ENCODE measurements around the gene ATP5MC3. TPM values are rescaled to one million over a fixed set of nuclear protein-coding genes. Genes with fewer than 3 reads are reported as not detected.

The ATP5MC3 gene
- total and polyA plus RNA-seq, 4 experiments from 2014 or later: 77.0 to 401 (median 198) TPM

DNA sequence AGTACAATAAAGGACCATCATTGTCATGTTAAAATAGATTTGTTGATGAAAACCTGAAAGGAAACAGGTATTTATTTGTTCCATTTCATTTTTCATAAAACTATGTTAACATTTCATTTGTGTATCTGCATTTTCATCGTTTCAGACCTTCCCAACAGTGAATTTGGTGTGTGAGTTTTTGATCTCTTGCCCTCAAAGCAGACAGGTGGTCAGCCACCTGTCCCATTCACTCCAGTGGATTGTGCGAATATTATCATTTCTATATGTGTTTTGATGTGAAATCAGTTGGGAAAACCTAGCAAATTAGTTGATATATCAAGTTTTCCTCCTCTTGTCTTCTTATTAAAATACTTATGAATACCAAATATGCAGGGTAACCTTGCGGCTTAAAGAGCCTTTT is 25.4 kb upstream of the ATP5MC3 start:
- H3K27me3 ChIP-seq (ENCODE audit: insufficient read depth, low read length): no peaks in the 10 kb centered on the region
- H3K27ac Mint-ChIP-seq: no peak overlapping the region
- peaks cover 0 to 4% (median 3%) of the 10 kb centered on the region in 4 donors for H3K4me1 Mint-ChIP-seq

GRCh38 chr2:175205523-175205922 is 24.0 kb upstream of the ATP5MC3 start:
- H3K36me3 Mint-ChIP-seq: no peaks in the 10 kb centered on the region
- intact Hi-C loops (cut with micrococcal nuclease): no loop called here

More for the DNA sequence above, 25.4 kb upstream of the ATP5MC3 start:
- Histone ChIP-seq H3K27ac (ENCODE audit: low read depth, low read length) (no peak overlapping the region), H3K9me3 (ENCODE audit: control insufficient read depth in 1 of 2, low read length in 2 of 2) (no peaks in the 10 kb centered on the region), H3K4me3 (ENCODE audit: low read length in 2 of 2) (no peak overlapping the region), H3K4me1 (ENCODE audit: insufficient read depth, low read length) (no peaks in the 10 kb centered on the region), H3K36me3 (ENCODE audit: insufficient read depth, low read length) (no peaks in the 10 kb centered on the region)
- intact Hi-C loops (cut with micrococcal nuclease): no loop called here
- ChIA-PET POLR2A (ENCODE audit: partially characterized antibody) (no interaction called here), CTCF (ENCODE audit: partially characterized antibody) (interaction anchor here (0.5 kb wide), 1 partner anchor 79 kb away, joined by 3 read pairs; no protein-coding TSS in a partner anchor)
- no peak for DNase-seq
- no peak overlapping the region for H3K4me3 Mint-ChIP-seq
- H3K27me3 Mint-ChIP-seq: peaks cover 1 to 8% of the 10 kb centered on the region in 2 donors
- no peaks in the 10 kb centered on the region for H3K9me3 Mint-ChIP-seq
- H3K36me3 Mint-ChIP-seq: no peaks in the 10 kb centered on the region

DNA sequence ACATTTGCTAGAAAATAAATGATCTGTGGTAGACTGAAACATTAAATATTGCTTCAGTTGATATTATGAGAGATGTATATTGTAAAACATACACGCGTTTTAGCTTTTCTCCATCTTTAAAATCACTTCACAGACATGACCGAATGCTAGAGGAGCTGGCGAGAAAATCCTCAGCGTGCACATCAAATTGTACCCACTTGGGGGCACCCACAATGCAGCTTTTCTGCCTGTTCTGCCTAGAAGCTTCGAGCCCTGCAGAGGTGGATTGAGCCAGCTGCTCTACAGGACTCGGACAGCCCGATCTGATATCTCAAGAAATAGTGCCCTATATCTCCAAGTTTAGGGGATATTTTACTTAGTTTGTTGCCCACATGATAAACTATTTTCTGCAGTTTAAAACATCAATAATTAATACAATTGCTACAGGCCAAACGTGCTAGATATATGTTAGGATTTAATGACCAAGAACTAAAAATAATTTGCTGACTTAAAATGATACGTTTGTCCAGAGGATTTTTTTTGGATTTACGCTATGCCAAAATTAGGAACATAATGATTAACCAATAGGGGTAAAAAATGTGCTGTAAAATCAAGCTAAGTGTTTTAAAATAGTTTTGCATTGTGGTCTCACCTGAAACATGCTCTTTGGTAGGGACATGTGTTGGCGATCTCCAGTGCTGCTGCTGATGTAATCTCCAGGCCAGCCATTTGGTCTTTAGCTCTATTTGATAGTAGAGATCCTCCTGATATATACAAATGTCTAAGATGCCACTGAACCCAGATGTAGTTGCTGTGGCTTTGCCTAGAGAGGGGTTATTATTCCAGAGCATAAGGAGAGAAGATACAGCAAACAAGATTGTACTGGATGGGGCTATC is 22.3 kb upstream of the ATP5MC3 start:
- no peaks in the 10 kb centered on the region for H3K27me3 ChIP-seq (ENCODE audit: insufficient read depth, low read length)
- H3K4me3 ChIP-seq (ENCODE audit: low read length in 2 of 2): no peak overlapping the region
- peak; percentile 16 to 38 (median 22) for DNase-seq
- intact Hi-C loops (cut with micrococcal nuclease): no loop called here
- no peaks in the 10 kb centered on the region for H3K36me3 ChIP-seq (ENCODE audit: insufficient read depth, low read length)
- no peaks in the 10 kb centered on the region for H3K4me1 ChIP-seq (ENCODE audit: insufficient read depth, low read length)
- no peak overlapping the region for H3K27ac Mint-ChIP-seq
- H3K4me3 Mint-ChIP-seq: no peak overlapping the region
- no peaks in the 10 kb centered on the region for H3K36me3 Mint-ChIP-seq
- ChIA-PET CTCF (ENCODE audit: partially characterized antibody) (interaction anchor here (0.7 to 2.8 kb wide), 7 partner anchors 11 to 894 kb away, joined by 3 to 9 read pairs (median 4); no protein-coding TSS in a partner anchor), POLR2A (ENCODE audit: partially characterized antibody) (no interaction called here)
- H3K9me3 ChIP-seq (ENCODE audit: control insufficient read depth in 1 of 2, low read length in 2 of 2): no peaks in the 10 kb centered on the region
- peaks cover 8 to 14% of the 10 kb centered on the region in 2 donors for H3K27me3 Mint-ChIP-seq
- peaks cover 0 to 4% (median 3%) of the 10 kb centered on the region in 4 donors for H3K4me1 Mint-ChIP-seq
- H3K9me3 Mint-ChIP-seq: peaks cover 0 to 6% (median 0%) of the 10 kb centered on the region in 8 donors
- no peak overlapping the region for H3K27ac ChIP-seq (ENCODE audit: low read depth, low read length)

More at GRCh38 chr2:175205523-175205922, 24.0 kb upstream of the ATP5MC3 start:
- no peaks in the 10 kb centered on the region for H3K9me3 ChIP-seq (ENCODE audit: control insufficient read depth in 1 of 2, low read length in 2 of 2)
- Mint-ChIP-seq H3K9me3 (no peaks in the 10 kb centered on the region), H3K27me3 (peaks cover 7 to 14% of the 10 kb centered on the region in 2 donors), H3K4me3 (no peak overlapping the region), H3K27ac (no peak overlapping the region), H3K4me1 (peaks cover 0 to 4% (median 3%) of the 10 kb centered on the region in 4 donors)
- H3K4me3 ChIP-seq (ENCODE audit: low read length in 2 of 2): no peak overlapping the region
- ChIA-PET CTCF (ENCODE audit: partially characterized antibody) (interaction anchor here (0.7 to 2.8 kb wide), 2 partner anchors 28 to 47 kb away, joined by 4 to 9 read pairs; no protein-coding TSS in a partner anchor), POLR2A (ENCODE audit: partially characterized antibody) (no interaction called here)
- no peaks in the 10 kb centered on the region for H3K27me3 ChIP-seq (ENCODE audit: insufficient read depth, low read length)
- DNase-seq: no peak
- no peak overlapping the region for H3K27ac ChIP-seq (ENCODE audit: low read depth, low read length)
- H3K36me3 ChIP-seq (ENCODE audit: insufficient read depth, low read length): no peaks in the 10 kb centered on the region
- no peaks in the 10 kb centered on the region for H3K4me1 ChIP-seq (ENCODE audit: insufficient read depth, low read length)

DNA sequence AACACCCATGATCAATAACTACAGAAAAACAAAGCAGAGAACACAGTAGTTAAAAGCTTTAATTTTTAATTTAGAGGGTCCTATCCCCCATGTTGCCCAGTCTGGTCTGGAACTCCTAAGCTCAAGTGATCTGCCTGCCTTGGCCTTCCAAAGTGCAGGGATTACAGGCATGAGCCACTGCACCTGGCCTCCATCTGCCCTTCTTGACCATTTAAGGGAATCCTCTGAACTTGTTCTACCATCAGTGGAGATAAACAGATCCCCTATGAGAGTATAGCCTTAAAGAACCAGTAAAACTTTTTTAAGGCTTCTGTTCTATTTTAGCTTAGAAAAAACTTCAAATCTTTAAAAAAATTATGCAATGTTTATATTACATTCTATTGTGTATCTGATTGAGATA is 13.5 kb upstream of the ATP5MC3 start:
- Histone ChIP-seq H3K27me3 (ENCODE audit: insufficient read depth, low read length) (no peaks in the 10 kb centered on the region), H3K27ac (ENCODE audit: low read depth, low read length) (no peak overlapping the region), H3K4me3 (ENCODE audit: low read length in 2 of 2) (no peak overlapping the region), H3K9me3 (ENCODE audit: control insufficient read depth in 1 of 2, low read length in 2 of 2) (no peaks in the 10 kb centered on the region), H3K4me1 (ENCODE audit: insufficient read depth, low read length) (no peaks in the 10 kb centered on the region), H3K36me3 (ENCODE audit: insufficient read depth, low read length) (no peaks in the 10 kb centered on the region)
- POLR2A ChIA-PET (ENCODE audit: partially characterized antibody): no interaction called here
- DNase-seq: no peak
- CTCF ChIA-PET (ENCODE audit: partially characterized antibody): interaction anchor here (0.6 to 1.2 kb wide), 2 partner anchors 56 to 1257 kb away, joined by 4 read pairs; no protein-coding TSS in a partner anchor
- H3K36me3 Mint-ChIP-seq: no peaks in the 10 kb centered on the region
- no peak overlapping the region for H3K4me3 Mint-ChIP-seq
- H3K9me3 Mint-ChIP-seq: peaks cover 2 to 14% (median 4%) of the 10 kb centered on the region in 8 donors
- H3K4me1 Mint-ChIP-seq: peaks cover 0 to 4% (median 3%) of the 10 kb centered on the region in 4 donors
- peaks cover 17 to 20% of the 10 kb centered on the region in 2 donors for H3K27me3 Mint-ChIP-seq
- H3K27ac Mint-ChIP-seq: no peak overlapping the region
- intact Hi-C loops (cut with micrococcal nuclease): no loop called here

DNA sequence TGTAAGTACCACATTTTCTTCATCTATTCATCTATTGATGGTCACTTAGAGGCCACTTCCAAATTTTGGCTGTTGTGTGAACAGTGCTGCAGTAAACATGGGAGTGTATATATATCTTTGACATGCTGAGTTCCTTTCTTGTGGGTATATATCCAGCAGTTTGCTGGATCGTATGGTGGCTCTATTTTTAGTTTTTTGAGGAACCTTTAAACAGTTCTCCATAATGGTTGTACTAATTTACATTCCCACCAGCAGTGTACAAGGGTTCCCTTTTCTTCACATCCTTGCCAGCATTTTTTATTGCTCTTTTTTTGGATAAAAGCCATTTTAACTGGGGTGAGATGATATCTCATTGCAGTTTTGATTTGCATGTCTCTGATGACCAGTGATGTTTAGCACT is 7.3 kb upstream of the ATP5MC3 start:
- ChIA-PET POLR2A (ENCODE audit: partially characterized antibody) (no interaction called here), CTCF (ENCODE audit: partially characterized antibody) (no interaction called here)
- Mint-ChIP-seq H3K27me3 (peaks cover 12 to 16% of the 10 kb centered on the region in 2 donors), H3K9me3 (peaks cover 0 to 8% (median 3%) of the 10 kb centered on the region in 8 donors), H3K4me1 (peaks cover 0 to 4% (median 3%) of the 10 kb centered on the region in 4 donors), H3K27ac (no peak overlapping the region), H3K36me3 (no peaks in the 10 kb centered on the region), H3K4me3 (no peak overlapping the region)
- H3K4me3 ChIP-seq (ENCODE audit: low read length in 2 of 2): no peak overlapping the region
- H3K27me3 ChIP-seq (ENCODE audit: insufficient read depth, low read length): no peaks in the 10 kb centered on the region
- no peaks in the 10 kb centered on the region for H3K4me1 ChIP-seq (ENCODE audit: insufficient read depth, low read length)
- no peaks in the 10 kb centered on the region for H3K36me3 ChIP-seq (ENCODE audit: insufficient read depth, low read length)
- intact Hi-C loops (cut with micrococcal nuclease): loop anchor here (10.0 kb wide), 1 partner anchor 154 kb away; no protein-coding TSS in a partner anchor
- no peaks in the 10 kb centered on the region for H3K9me3 ChIP-seq (ENCODE audit: control insufficient read depth in 1 of 2, low read length in 2 of 2)
- no peak for DNase-seq
- no peak overlapping the region for H3K27ac ChIP-seq (ENCODE audit: low read depth, low read length)

DNA sequence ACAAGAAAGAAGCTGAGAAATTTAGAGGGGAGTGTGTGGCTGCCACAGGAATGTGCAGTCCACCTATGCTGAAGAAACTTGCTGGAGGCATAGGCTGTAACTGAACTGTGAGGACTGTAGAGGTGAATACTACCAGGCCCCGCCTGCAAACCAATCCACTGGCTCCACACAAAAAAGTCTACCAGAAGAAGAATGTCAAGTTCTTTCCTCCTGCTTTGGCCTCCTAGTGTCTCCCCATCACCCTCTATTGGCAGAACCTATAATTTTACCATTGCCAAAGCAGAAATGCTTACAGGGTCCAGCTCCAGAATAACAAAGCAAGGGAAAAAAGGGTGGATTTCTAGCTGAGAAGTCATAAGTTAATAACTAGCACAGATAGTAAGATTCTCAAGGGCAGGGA is 5.9 kb upstream of the ATP5MC3 start:
- H3K4me1 Mint-ChIP-seq: peaks cover 0 to under 1% (median 0%) of the 10 kb centered on the region in 4 donors
- no peak overlapping the region for H3K4me3 ChIP-seq (ENCODE audit: low read length in 2 of 2)

GRCh38 chr2:175183674-175184073 is 2.2 kb upstream of the ATP5MC3 start:
- Histone ChIP-seq H3K4me1 (ENCODE audit: insufficient read depth, low read length) (peaks cover 21% of the 10 kb centered on the region), H3K27me3 (ENCODE audit: insufficient read depth, low read length) (no peaks in the 10 kb centered on the region), H3K4me3 (ENCODE audit: low read length in 2 of 2) (no peak overlapping the region), H3K27ac (ENCODE audit: low read depth, low read length) (no peak overlapping the region), H3K9me3 (ENCODE audit: control insufficient read depth in 1 of 2, low read length in 2 of 2) (no peaks in the 10 kb centered on the region), H3K36me3 (ENCODE audit: insufficient read depth, low read length) (peaks cover 13% of the 10 kb centered on the region)
- POLR2A ChIA-PET (ENCODE audit: partially characterized antibody): no interaction called here
- Mint-ChIP-seq H3K36me3 (peaks cover 14 to 15% of the 10 kb centered on the region in 2 donors), H3K9me3 (peaks cover 0 to 6% (median 0%) of the 10 kb centered on the region in 8 donors), H3K4me1 (peaks cover 11 to 20% (median 16%) of the 10 kb centered on the region in 4 donors), H3K4me3 (no peak overlapping the region), H3K27me3 (peaks cover 0 to 5% of the 10 kb centered on the region in 2 donors), H3K27ac (no peak overlapping the region)
- CTCF ChIA-PET (ENCODE audit: partially characterized antibody): no interaction called here
- intact Hi-C loops (cut with micrococcal nuclease): loop anchor here (10.0 kb wide), 1 partner anchor 149 kb away; no protein-coding TSS in a partner anchor
- no peak for DNase-seq

More for the DNA sequence above, 5.9 kb upstream of the ATP5MC3 start:
- DNase-seq: peak in 4 of 5 donors; percentile 15 to 38 (median 18)
- no peaks in the 10 kb centered on the region for H3K9me3 ChIP-seq (ENCODE audit: control insufficient read depth in 1 of 2, low read length in 2 of 2)
- Mint-ChIP-seq H3K9me3 (peaks cover 0 to 6% (median 3%) of the 10 kb centered on the region in 8 donors), H3K27ac (no peak overlapping the region), H3K4me3 (no peak overlapping the region), H3K36me3 (no peaks in the 10 kb centered on the region), H3K27me3 (peaks cover 8 to 15% of the 10 kb centered on the region in 2 donors)
- ChIA-PET CTCF (ENCODE audit: partially characterized antibody) (interaction anchor here (0.6 to 1.4 kb wide), 2 partner anchors 60 to 77 kb away, joined by 3 to 4 read pairs; no protein-coding TSS in a partner anchor), POLR2A (ENCODE audit: partially characterized antibody) (no interaction called here)
- no peaks in the 10 kb centered on the region for H3K4me1 ChIP-seq (ENCODE audit: insufficient read depth, low read length)
- intact Hi-C loops (cut with micrococcal nuclease): loop anchor here (10.0 kb wide), 1 partner anchor 153 kb away; no protein-coding TSS in a partner anchor
- no peak overlapping the region for H3K27ac ChIP-seq (ENCODE audit: low read depth, low read length)
- H3K36me3 ChIP-seq (ENCODE audit: insufficient read depth, low read length): no peaks in the 10 kb centered on the region
- H3K27me3 ChIP-seq (ENCODE audit: insufficient read depth, low read length): no peaks in the 10 kb centered on the region
